ENCODE data around the gene CAMK4.

Gene CAMK4

DNA sequence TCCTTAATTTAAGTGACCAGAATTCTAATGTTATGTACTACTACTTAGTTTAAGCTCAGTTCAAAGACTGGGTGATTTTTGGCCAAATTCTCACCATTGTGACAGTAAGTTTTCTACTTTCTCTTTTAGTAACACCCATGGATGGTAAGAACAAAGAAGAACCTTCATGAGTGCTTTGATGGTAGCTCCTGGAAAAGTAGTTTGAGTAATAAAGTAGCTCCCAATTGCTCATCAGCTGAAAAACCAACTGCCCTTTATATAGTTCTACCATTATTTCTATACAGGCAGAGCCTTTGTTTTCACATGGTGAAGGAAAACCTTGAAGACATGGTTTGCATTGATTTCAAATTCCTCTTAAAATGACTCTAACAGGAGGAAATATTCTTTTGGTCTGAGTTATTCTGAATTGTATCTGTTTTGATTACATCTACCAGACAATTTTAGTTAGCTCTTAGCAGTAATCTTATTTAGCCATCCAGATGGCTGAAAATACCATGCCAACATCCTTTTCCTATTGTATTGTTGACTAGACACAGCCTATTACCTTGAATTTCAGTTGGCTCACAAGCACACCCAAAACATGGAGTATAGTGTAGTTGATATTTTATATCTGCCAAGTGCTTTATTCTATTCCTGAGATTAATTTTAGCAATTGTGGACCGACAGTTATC lies 311.8 kb downstream of the CAMK4 start:
- DNase-seq = no peak
- in situ Hi-C loops (cut with HindIII; ENCODE audit: low pct_ligation_motif_present, low pct_unique_long_range_greater_than_20kb, low sequenced_read_pairs) = no loop called here

DNA sequence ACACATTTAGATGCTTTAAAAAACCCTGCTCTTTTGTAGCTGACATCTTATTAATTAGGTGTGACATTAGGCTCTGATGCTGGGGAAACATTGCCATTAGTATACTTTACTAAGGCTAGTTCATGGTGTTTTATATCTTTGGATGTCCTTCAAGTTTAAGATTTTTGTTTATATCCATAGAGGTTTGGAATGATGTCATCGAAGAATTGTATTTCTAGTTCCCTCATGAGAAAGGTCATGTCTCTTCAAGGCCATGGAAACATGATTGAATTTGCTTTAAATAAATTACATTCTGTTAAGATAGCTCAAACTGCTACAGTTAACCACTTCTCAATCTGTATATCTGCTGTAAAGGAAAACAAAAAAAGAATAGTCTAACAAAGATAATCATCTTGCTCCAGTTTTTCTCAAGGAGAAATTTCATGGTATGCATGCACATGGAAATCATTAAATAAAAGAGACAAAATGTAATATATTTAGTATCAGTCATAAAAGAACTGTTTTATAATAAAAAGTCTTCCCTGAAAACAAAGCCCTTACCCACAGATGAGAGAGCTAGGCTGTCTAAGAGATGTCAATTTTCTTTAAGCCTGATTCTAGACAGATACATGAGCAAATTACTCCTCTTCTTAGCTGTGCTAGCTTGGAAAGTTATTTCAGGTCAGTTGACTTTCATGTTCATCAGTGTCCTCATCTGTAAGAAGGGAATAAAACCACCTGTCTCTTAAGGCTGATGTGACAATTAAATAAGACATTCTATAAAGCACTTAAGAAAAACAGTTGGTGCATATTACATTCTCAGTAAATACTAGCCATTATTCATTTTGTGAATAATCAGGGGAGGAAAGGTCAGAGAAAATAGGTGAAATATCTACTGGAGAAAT lies 313.2 kb downstream of the CAMK4 start:
- DNase-seq = no peak
- in situ Hi-C loops (cut with HindIII; ENCODE audit: low pct_ligation_motif_present, low pct_unique_long_range_greater_than_20kb, low sequenced_read_pairs) = no loop called here
